ENCODE data around the gene EIF4A3.

DNA sequence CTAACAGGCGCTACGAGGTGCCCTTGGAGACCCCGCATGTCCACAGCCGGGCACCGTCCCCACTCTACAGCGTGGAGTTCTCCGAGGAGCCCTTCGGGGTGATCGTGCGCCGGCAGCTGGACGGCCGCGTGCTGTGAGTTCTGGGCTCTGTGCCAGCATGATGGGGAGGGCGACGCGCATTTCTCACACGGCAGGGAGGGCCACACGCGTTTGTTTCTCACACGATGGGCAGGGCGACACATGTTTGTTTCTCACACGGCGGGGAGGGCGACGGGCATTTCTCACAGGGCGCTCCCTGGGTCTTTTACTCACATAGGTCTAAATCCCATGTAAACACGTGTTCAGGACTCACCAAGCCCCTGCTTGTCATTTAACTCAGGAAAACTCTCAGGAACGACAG is 41.2 kb downstream of the EIF4A3 start:
- TF ChIP-seq JUND (IDR thresholded peaks at IDR 0.05; ENCODE audit: low read depth, low read length) (no peak), POLR2A (IDR thresholded peaks at IDR 0.05; ENCODE audit: low read depth, low read length) (no peak), NFYB (IDR thresholded peaks at IDR 0.05; ENCODE audit: insufficient read depth, low read depth, low read length) (no peak), POLR2AphosphoS5 (IDR thresholded peaks at IDR 0.05; ENCODE audit: low read length) (no peak)
- TF ChIP-seq, protein P1, sequence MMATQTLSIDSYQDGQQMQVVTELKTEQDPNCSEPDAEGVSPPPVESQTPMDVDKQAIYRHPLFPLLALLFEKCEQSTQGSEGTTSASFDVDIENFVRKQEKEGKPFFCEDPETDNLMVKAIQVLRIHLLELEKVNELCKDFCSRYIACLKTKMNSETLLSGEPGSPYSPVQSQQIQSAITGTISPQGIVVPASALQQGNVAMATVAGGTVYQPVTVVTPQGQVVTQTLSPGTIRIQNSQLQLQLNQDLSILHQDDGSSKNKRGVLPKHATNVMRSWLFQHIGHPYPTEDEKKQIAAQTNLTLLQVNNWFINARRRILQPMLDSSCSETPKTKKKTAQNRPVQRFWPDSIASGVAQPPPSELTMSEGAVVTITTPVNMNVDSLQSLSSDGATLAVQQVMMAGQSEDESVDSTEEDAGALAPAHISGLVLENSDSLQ (IDR thresholded peaks at IDR 0.05) = no peak
- TF ChIP-seq, protein P2, sequence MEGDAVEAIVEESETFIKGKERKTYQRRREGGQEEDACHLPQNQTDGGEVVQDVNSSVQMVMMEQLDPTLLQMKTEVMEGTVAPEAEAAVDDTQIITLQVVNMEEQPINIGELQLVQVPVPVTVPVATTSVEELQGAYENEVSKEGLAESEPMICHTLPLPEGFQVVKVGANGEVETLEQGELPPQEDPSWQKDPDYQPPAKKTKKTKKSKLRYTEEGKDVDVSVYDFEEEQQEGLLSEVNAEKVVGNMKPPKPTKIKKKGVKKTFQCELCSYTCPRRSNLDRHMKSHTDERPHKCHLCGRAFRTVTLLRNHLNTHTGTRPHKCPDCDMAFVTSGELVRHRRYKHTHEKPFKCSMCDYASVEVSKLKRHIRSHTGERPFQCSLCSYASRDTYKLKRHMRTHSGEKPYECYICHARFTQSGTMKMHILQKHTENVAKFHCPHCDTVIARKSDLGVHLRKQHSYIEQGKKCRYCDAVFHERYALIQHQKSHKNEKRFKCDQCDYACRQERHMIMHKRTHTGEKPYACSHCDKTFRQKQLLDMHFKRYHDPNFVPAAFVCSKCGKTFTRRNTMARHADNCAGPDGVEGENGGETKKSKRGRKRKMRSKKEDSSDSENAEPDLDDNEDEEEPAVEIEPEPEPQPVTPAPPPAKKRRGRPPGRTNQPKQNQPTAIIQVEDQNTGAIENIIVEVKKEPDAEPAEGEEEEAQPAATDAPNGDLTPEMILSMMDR (IDR thresholded peaks at IDR 0.05 in 2 of 3, conservative IDR thresholded peaks at IDR 0.05 in 1 of 3; ENCODE audit: control insufficient read depth in 2 of 3, extremely low read depth in 1 of 3, insufficient read depth in 1 of 3, low read depth in 3 of 3, low read length in 3 of 3) = no peak
- TF ChIP-seq, protein P3, sequence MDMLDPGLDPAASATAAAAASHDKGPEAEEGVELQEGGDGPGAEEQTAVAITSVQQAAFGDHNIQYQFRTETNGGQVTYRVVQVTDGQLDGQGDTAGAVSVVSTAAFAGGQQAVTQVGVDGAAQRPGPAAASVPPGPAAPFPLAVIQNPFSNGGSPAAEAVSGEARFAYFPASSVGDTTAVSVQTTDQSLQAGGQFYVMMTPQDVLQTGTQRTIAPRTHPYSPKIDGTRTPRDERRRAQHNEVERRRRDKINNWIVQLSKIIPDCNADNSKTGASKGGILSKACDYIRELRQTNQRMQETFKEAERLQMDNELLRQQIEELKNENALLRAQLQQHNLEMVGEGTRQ (IDR thresholded peaks at IDR 0.05; ENCODE audit: borderline replicate concordance, low read depth, low read length) = no peak
